ENCODE data around the gene MAN2A1.

- TF ChIP-seq EZH2 (IDR thresholded peaks at IDR 0.05; ENCODE audit: insufficient read depth, poor library complexity, severe bottlenecking) (no peak), EZH2phosphoT487 (IDR thresholded peaks at IDR 0.05; ENCODE audit: insufficient read depth, low read depth) (no peak)
Observed at GRCh38 chr5:109825450-109825849, 135.7 kb downstream of the MAN2A1 start.
